MM.1S (cell line): ENCODE measurements around the gene VAC14.

ENCODE experiments used
- DNase-seq: peaks from one replicate; pipeline ENCODE4 v3.0.0-alpha.2; 2015
- H2AFZ ChIP-seq: fragments of 300-600 bp; sonication (generic); 2 replicates; pipeline ENCODE4 v1.6.0; 2016; ENCODE audit warnings: antibody characterized with exemption, low read length
- H3F3A ChIP-seq: fragments of 300-600 bp; sonication (generic); 2 replicates; pipeline ENCODE4 v1.6.1; 2016; ENCODE audit warnings: mild to moderate bottlenecking, antibody characterized with exemption, low read length, moderate library complexity, mixed read lengths; ENCODE audit not compliant: insufficient read depth
- H3K27ac ChIP-seq: fragments of 300-600 bp; sonication (generic); 2 replicates; pipeline ENCODE4 v1.5.1; 2016; ENCODE audit warnings: mild to moderate bottlenecking, low read length
- H3K27me3 ChIP-seq: fragments of 300-600 bp; sonication (generic); replicated peaks from 2 replicates; pipeline ENCODE4 v1.6.0; 2016; ENCODE audit warnings: low read length; ENCODE audit not compliant: insufficient read depth
- H3K36me3 ChIP-seq: fragments of 300-600 bp; sonication (generic); replicated peaks from 2 replicates; pipeline ENCODE4 v1.6.1; 2016; ENCODE audit warnings: mild to moderate bottlenecking, low read length, mixed read lengths; ENCODE audit not compliant: insufficient read depth
- H3K4me1 ChIP-seq: fragments of 300-600 bp; sonication (generic); 2 replicates; pipeline ENCODE4 v1.6.1; 2016; ENCODE audit warnings: low read length, mixed read lengths
- H3K4me2 ChIP-seq: fragments of 300-600 bp; sonication (generic); 2 replicates; pipeline ENCODE4 v1.6.0; 2016; ENCODE audit warnings: low read depth, low read length
- H3K4me3 ChIP-seq: fragments of 300-600 bp; sonication (generic); 2 replicates; pipeline ENCODE4 v1.5.1; 2016; ENCODE audit warnings: low read length, mixed read lengths
- H3K79me2 ChIP-seq: fragments of 300-600 bp; sonication (generic); 2 replicates; pipeline ENCODE4 v1.6.1; 2016; ENCODE audit warnings: mixed run types, low read length, mixed read lengths
- H3K9ac ChIP-seq: fragments of 300-600 bp; sonication (generic); 2 replicates; pipeline ENCODE4 v1.6.1; 2016; ENCODE audit warnings: low read length, mixed read lengths
- H3K9me2 ChIP-seq: fragments of 300-600 bp; sonication (generic); replicated peaks from 2 replicates; pipeline ENCODE4 v1.6.1; 2016; ENCODE audit warnings: mild to moderate bottlenecking, low read length, mixed read lengths; ENCODE audit not compliant: insufficient read depth
- H3K9me3 ChIP-seq: fragments of 300-600 bp; sonication (generic); replicated peaks from 2 replicates; pipeline ENCODE4 v1.6.1; 2016; ENCODE audit warnings: mild to moderate bottlenecking, low read length, mixed read lengths; ENCODE audit not compliant: insufficient read depth
- H4K20me1 ChIP-seq: fragments of 300-600 bp; sonication (generic); 2 replicates; pipeline ENCODE4 v1.6.1; 2016; ENCODE audit warnings: mild to moderate bottlenecking, low read length, moderate library complexity, mixed read lengths; ENCODE audit not compliant: insufficient read depth
- CTCF ChIP-seq: fragments of 300-600 bp; sonication (generic); IDR thresholded peaks from 2 replicates; pipeline ENCODE4 v1.5.1; 2016; ENCODE audit warnings: antibody characterized with exemption, low read length, mixed read lengths
- EZH2 ChIP-seq: fragments of 300-600 bp; sonication (generic); optimal IDR thresholded peaks from 2 replicates; pipeline ENCODE3; 2017; ENCODE audit warnings: low read depth, mild to moderate bottlenecking, antibody characterized with exemption, low read length, mixed read lengths
- EZH2phosphoT487 ChIP-seq: fragments of 300-600 bp; sonication (generic); IDR thresholded peaks from 2 replicates; pipeline ENCODE4 v1.6.1; 2018; ENCODE audit warnings: antibody characterized with exemption, low read length

VAC14 gene

DNA sequence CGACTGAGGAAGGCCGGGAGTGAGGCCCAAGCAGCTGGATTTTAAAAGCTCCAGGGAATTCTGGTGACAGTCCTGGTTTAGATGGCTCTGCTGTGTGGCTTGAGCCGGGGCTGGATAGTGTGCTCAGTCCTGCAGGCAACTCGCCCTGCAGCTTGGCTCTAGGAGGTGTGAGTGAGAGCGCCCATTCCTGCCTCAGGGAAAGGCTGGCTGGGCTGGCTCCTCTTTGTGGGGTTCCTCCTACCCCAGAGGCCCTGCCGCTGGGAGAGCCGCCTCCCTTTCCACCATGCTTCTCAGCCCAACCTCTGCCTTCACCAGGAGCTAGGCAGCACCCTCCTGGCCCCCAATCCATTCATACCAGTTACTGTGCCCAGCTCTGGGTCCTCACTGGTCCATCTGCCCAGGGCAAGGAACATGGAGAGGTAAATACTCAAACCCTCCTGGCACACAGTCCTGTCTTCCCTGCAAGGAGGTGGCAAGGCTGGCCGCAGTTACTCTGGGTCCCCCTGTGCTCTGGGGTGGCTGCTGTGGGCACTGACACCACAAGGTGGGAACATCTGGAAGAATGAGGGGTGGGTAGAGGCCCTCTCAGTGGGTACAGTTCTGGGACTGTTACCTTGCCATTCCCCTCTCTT is 47.1 kb downstream of the VAC14 start:
- Histone ChIP-seq H3K9me3 (no peaks in the 10 kb centered on the region), H3K9me2 (no peaks in the 10 kb centered on the region), H3F3A (no peaks in the 10 kb centered on the region), H3K36me3 (0 out of 2 replicates have a peak, but pooled peaks cover 3% of the 10 kb centered on the region), H2AFZ (no peak overlapping the region), H3K27me3 (no peaks in the 10 kb centered on the region), H3K27ac (no peak overlapping the region), H3K4me2 (no peak overlapping the region), H3K4me3 (no peak overlapping the region), H3K4me1 (no peaks in the 10 kb centered on the region), H4K20me1 (no peaks in the 10 kb centered on the region), H3K79me2 (no peaks in the 10 kb centered on the region), H3K9ac (no peak overlapping the region)
- DNase-seq, result no peak
- TF ChIP-seq EZH2, result no peak
- TF ChIP-seq EZH2phosphoT487, result no peak
- TF ChIP-seq CTCF, result no peak

DNA sequence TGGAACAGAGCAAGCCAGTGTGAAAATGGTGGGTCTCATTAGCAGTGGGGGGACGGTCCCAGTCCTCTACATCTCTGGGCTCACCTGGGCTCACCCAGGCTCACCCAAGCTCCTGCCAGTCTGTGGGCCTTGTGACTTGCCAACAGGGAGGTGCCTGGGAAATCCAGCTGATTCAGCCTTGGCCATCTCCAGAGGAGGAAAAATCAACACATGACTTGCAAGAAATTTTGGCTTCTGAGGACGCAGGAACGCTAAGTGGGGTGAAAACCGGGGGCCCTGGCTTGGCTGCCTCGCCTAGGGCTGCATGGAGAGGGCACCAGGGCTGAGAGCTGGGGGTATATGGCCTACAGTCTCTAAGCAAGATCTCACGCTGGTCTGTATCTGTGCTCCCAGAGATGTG is 47.7 kb downstream of the VAC14 start:
- Histone ChIP-seq H2AFZ (no peak overlapping the region), H3K4me1 (no peaks in the 10 kb centered on the region), H3F3A (no peaks in the 10 kb centered on the region), H3K27me3 (no peaks in the 10 kb centered on the region), H3K79me2 (no peaks in the 10 kb centered on the region), H3K27ac (no peak overlapping the region), H4K20me1 (no peaks in the 10 kb centered on the region), H3K9me3 (no peaks in the 10 kb centered on the region), H3K4me3 (no peak overlapping the region), H3K9ac (no peak overlapping the region), H3K9me2 (no peaks in the 10 kb centered on the region), H3K36me3 (no peaks in the 10 kb centered on the region), H3K4me2 (no peak overlapping the region)
- TF ChIP-seq EZH2phosphoT487, result no peak
- no peak for TF ChIP-seq CTCF
- no peak for TF ChIP-seq EZH2
- DNase-seq, result no peak

DNA sequence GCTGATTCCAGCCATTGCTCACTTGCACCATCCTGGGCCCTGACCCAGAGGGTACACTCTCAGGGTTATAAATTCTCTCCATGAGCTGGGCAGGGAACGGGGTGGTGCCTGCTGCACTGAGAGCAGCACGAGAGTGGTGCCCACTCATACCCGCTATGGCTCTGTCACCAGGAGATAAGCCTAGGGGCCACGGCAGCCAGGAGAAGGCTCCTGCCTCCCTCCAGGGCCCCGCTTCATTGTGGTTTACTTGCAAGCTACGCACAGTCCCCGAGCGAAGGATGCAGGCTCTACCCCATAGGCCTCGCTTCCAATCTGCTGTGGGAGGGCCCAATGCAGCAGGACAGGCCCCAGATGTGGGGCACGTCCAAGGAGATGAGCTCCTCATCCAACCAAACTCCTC is 48.5 kb downstream of the VAC14 start:
- H3K79me2 ChIP-seq, result no peaks in the 10 kb centered on the region
- H3F3A ChIP-seq, result no peaks in the 10 kb centered on the region
- no peak for DNase-seq
- no peak overlapping the region for H2AFZ ChIP-seq
- no peak overlapping the region for H3K9ac ChIP-seq
- H4K20me1 ChIP-seq, result no peaks in the 10 kb centered on the region
- H3K27ac ChIP-seq, result no peak overlapping the region
- H3K9me2 ChIP-seq, result no peaks in the 10 kb centered on the region
- H3K27me3 ChIP-seq, result no peaks in the 10 kb centered on the region
- no peaks in the 10 kb centered on the region for H3K9me3 ChIP-seq
- no peaks in the 10 kb centered on the region for H3K4me1 ChIP-seq
- TF ChIP-seq EZH2phosphoT487 (no peak), EZH2 (no peak), CTCF (no peak)
- H3K4me2 ChIP-seq, result no peak overlapping the region
- H3K4me3 ChIP-seq, result no peak overlapping the region
- no peaks in the 10 kb centered on the region for H3K36me3 ChIP-seq
